ENCODE results near the gene VOPP1.

Gene VOPP1

DNA sequence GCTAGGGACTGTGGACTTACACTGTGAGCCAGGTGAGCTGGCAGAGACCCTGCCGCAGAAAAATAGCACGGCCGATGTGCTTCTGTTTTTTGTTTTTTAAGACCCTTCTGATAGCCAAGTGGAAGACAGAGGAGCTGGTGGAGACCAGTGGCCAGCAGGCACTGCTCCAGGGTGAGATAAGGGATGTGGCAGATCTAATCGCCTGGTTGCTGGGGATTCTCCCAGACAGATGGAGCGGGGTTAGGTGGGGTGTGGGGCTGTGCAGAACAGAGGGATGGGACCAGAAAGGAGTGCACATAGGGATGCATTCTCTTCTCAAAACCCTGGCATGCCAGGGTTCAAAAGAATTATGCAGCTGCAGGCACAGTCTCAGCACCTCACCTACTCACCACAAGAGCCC lies 82.2 kb downstream of the VOPP1 start:
- DNase-seq (ENCODE audit: low read depth in 2 of 2), result no peak
- no peak overlapping the region for H3K4me3 ChIP-seq (replicated peaks in 1 of 2; ENCODE audit: low read depth in 2 of 2, low read length in 2 of 2)
- TF ChIP-seq CTCF (IDR thresholded peaks at IDR 0.05; ENCODE audit: low read depth, low read length), result no peak

DNA sequence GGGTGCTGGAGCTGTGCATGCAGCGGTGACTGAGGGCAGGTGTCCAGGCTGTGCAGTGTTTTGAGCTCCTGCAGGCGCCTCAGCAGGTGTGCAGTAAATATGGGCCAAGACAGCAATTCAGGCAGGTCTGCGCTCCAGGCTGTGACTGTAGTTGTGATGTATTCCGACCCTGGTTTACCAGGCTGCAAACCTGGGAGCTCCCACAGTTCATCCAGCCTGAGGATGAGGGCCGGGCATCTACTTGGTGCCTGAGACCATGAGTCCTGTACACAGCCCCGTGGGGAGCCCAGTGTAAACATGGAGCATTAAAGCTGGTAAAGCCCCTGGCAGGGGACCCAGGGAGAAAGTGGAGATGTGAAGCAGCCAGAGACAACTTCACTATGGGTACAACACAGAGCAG lies 82.8 kb downstream of the VOPP1 start:
- DNase-seq (ENCODE audit: low read depth in 2 of 2), result no peak
- TF ChIP-seq CTCF (IDR thresholded peaks at IDR 0.05; ENCODE audit: low read depth, low read length), result no peak
- no peak overlapping the region for H3K4me3 ChIP-seq (replicated peaks in 1 of 2; ENCODE audit: low read depth in 2 of 2, low read length in 2 of 2)

GRCh38 chr7:55488804-55489340 lies 83.4 kb downstream of the VOPP1 start:
- DNase-seq (ENCODE audit: low read depth in 2 of 2), result no peak
- TF ChIP-seq CTCF (IDR thresholded peaks at IDR 0.05; ENCODE audit: low read depth, low read length), result no peak
- H3K4me3 ChIP-seq (replicated peaks in 1 of 2; ENCODE audit: low read depth in 2 of 2, low read length in 2 of 2), result no peak overlapping the region

GRCh38 chr7:55488216-55488615 lies 84.1 kb downstream of the VOPP1 start:
- no peak for TF ChIP-seq CTCF (IDR thresholded peaks at IDR 0.05; ENCODE audit: low read depth, low read length)
- no peak overlapping the region for H3K4me3 ChIP-seq (replicated peaks in 1 of 2; ENCODE audit: low read depth in 2 of 2, low read length in 2 of 2)
- no peak for DNase-seq (ENCODE audit: low read depth in 2 of 2)

GRCh38 chr7:55486991-55487390 lies 85.3 kb downstream of the VOPP1 start:
- DNase-seq (ENCODE audit: low read depth in 2 of 2), result no peak
- no peak for TF ChIP-seq CTCF (IDR thresholded peaks at IDR 0.05; ENCODE audit: low read depth, low read length)

DNA sequence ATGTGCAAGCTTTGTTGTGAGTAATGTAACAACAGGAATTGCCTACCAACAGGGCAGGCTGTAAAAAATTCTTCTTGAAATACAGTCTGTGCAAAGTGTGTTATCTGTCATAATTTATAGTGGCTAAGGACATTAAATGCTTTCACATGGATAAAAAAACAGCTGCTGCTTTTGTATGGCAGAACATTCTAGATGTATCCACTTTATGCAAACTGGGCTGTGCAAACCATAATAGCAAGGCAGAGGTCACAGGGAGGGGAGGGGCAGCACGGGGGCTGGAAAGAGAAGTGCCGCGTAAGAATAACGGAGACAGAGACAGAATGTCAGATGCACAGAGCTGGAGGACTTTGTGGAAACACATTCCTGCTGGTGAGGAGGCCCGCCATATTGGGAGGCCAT lies 86.1 kb downstream of the VOPP1 start:
- no peak for TF ChIP-seq CTCF (IDR thresholded peaks at IDR 0.05; ENCODE audit: low read depth, low read length)
- H3K4me3 ChIP-seq (replicated peaks in 1 of 2; ENCODE audit: low read depth in 2 of 2, low read length in 2 of 2), result no peak overlapping the region
- no peak for DNase-seq (ENCODE audit: low read depth in 2 of 2)

More at GRCh38 chr7:55486991-55487390, 85.3 kb downstream of the VOPP1 start:
- no peak overlapping the region for H3K4me3 ChIP-seq (replicated peaks in 1 of 2; ENCODE audit: low read depth in 2 of 2, low read length in 2 of 2)

Data from cardiac fibroblast (primary cell).